HAP-1 (cell line): ENCODE data around the gene CHRNA5.
"Not testable (repeated sequence)": the region's sequence is repeated elsewhere in the genome, so short reads cannot be mapped to it uniquely, and the experiment has no call there.

Experiments
- DNase-seq, 2 experiments: peaks; one replicate each; pipeline ENCODE4 v3.0.0-alpha.2; 2016 to 2020; ENCODE audit warnings: low spot score in 2 of 2
- H3K27me3 ChIP-seq: fragments of 250-450 bp; sonication (Bioruptor Pico); 2 replicates; pipeline ENCODE4 v1.5.1; 2020; ENCODE audit warnings: low read depth, mild to moderate bottlenecking, moderate library complexity
- H3K36me3 ChIP-seq: fragments of 250-450 bp; sonication (Bioruptor Pico); replicated peaks from 2 replicates; pipeline ENCODE4 v1.5.1; 2020; ENCODE audit warnings: mild to moderate bottlenecking
- H3K4me1 ChIP-seq: fragments of 250-450 bp; sonication (Bioruptor Pico); 2 replicates; pipeline ENCODE4 v1.5.1; 2020; ENCODE audit warnings: mild to moderate bottlenecking
- H3K4me3 ChIP-seq: fragments of 250-450 bp; sonication (Bioruptor Pico); 2 replicates; pipeline ENCODE4 v1.5.1; 2020; ENCODE audit warnings: mild to moderate bottlenecking, moderate library complexity
- H3K9me3 ChIP-seq: fragments of 250-450 bp; sonication (Bioruptor Pico); 2 replicates; pipeline ENCODE4 v1.5.1; 2020; ENCODE audit warnings: mild to moderate bottlenecking, moderate library complexity
- in situ Hi-C: fragments of 300-500 bp; cut with MboI; formaldehyde crosslinking; loops from 3 replicates; pipeline ENCODE4 v1.14.3; 2020; ENCODE audit warnings: low sequenced_read_pairs, inconsistent platforms, mixed read lengths

Gene CHRNA5

DNA sequence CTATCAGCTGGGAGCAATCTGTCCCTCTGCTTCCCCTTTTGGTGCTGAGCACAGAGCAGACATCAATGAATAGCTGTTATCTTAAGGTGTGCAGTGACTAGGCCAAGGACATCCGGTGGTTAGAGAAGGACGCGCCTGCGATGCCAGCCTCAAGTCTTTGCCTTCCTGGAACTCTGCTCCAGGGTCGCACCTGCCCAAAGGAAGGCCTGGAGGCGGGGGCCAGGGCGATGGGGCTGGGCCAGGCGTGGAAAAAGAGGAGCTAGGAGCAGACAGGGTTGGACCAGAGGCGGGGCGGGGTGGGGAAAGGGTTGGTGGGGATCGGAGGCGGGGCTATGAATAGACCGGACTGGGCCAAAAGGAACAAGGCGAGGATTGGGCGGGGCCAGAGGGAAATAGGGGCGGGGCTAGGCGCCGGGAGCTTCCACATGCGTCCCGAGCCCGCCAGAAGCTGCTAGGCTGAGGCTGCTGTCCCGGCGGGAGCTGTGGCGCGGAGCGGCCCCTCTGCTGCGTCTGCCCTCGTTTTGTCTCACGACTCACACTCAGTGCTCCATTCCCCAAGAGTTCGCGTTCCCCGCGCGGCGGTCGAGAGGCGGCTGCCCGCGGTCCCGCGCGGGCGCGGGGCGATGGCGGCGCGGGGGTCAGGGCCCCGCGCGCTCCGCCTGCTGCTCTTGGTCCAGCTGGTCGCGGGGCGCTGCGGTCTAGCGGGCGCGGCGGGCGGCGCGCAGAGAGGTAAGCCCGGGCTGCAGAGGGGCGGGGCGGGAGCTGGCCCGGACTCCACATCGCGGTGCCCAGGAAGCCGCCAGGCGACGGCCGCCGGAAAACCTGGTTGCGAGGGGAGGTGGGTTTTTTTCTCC lies at the start of gene CHRNA5:
CHRNA5 (plus strand) TSS at position 424 of the 854 bp plus-strand sequence; CDS start at position 624, 200 bp downstream.
- Histone ChIP-seq H3K4me1 (peaks cover 32% of the 10 kb centered on the region), H3K27me3 (no peaks in the 10 kb centered on the region), H3K9me3 (no peaks in the 10 kb centered on the region), H3K36me3 (no peaks in the 10 kb centered on the region), H3K4me3 (peak within 1 kb of the TSS; percentile 63)
- DNase-seq: peak; percentile 100
- in situ Hi-C loops: no loop called here

DNA sequence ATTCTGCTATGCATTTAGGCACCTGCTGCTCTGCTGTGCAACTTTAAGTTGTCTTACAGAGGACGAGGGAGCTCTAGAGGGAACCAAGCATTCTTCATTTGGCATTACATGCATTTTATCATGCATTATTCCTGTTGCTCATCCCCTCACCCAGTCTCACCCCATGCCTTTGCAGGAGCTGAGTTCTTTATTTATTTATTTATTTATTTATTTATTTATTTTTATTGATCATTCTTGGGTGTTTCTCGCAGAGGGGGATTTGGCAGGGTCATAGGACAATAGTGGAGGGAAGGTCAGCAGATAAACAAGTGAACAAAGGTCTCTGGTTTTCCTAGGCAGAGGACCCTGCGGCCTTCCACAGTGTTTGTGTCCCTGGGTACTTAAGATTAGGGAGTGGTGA lies 45.3 kb upstream of the CHRNA5 start:
- H3K9me3 ChIP-seq: peaks cover 12% of the 10 kb centered on the region
- H3K4me3 ChIP-seq, DNase-seq, in situ Hi-C loops, H3K27me3 ChIP-seq, H3K4me1 ChIP-seq, H3K36me3 ChIP-seq: not testable (repeated sequence)

DNA sequence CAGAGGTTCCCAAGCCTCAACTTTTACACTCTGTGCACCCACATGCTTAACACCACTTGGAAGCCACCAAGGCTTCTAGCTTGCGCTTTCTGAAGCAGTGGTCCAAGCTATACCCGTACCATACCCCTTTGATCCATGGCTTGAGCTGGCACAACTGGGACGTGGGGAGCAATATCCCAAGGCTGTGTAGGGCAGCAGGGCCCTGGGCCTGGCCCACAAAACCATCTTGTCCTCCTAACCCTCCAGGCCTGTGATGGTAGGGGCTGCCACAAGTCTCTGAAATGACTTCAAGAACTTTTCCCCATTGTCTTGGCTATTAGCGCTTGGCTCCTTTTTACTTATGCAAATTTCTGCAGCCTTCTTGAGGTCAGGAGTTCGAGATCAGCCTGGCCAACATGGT lies 41.1 kb upstream of the CHRNA5 start:
- H3K9me3 ChIP-seq: peaks cover 12% of the 10 kb centered on the region
- DNase-seq: no peak
- in situ Hi-C loops: no loop called here

DNA sequence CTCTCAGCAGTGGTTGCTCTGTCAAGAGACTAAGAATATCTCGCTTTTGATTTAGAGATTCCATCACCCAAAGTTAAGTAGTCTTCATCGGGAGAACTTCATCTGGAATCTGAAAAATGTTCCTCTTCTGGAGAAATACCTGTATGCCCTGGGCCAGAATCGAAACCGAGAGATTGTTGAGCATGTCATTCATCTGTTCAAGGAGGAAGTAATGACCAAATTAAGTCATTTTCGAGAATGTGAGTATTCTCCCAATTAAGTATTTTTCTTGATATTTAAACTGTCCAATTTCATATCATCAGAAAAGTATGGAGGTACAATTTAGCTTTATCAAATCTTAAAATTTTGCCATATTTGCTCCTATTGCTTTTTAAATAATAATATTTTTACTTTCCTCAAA lies 38.0 kb upstream of the CHRNA5 start:
- no peaks in the 10 kb centered on the region for H3K4me1 ChIP-seq
- H3K27me3 ChIP-seq: no peaks in the 10 kb centered on the region
- H3K36me3 ChIP-seq: no peaks in the 10 kb centered on the region
- in situ Hi-C loops: no loop called here
- no peak overlapping the region for H3K4me3 ChIP-seq
- no peak for DNase-seq
- H3K9me3 ChIP-seq: peaks cover 12% of the 10 kb centered on the region

More for the DNA sequence above, 41.1 kb upstream of the CHRNA5 start:
- Histone ChIP-seq H3K27me3 (no peaks in the 10 kb centered on the region), H3K4me1 (no peaks in the 10 kb centered on the region), H3K4me3 (no peak overlapping the region), H3K36me3 (no peaks in the 10 kb centered on the region)

DNA sequence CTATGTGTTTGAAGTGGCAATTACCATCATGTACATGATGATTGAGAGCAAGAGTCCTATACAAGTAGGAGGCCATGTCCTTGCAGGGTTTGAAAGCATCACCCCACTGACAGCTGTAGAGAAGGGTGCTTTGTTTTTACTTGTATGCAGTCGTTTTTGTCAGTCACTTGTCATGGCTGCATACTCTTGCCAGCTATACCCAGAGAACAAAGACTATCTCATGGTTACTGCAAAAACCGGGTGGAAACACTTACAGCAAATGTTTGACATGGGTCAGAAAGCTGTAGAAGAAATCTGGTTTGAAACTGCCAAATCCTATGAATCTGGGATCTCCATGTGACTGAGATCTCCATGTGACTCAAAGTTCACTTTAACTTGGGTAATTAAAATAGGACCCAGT lies 32.0 kb upstream of the CHRNA5 start:
- H3K4me3 ChIP-seq: no peak overlapping the region
- no peaks in the 10 kb centered on the region for H3K27me3 ChIP-seq
- no peaks in the 10 kb centered on the region for H3K9me3 ChIP-seq
- no peaks in the 10 kb centered on the region for H3K4me1 ChIP-seq
- H3K36me3 ChIP-seq: no peaks in the 10 kb centered on the region
- in situ Hi-C loops: no loop called here
- DNase-seq: no peak

DNA sequence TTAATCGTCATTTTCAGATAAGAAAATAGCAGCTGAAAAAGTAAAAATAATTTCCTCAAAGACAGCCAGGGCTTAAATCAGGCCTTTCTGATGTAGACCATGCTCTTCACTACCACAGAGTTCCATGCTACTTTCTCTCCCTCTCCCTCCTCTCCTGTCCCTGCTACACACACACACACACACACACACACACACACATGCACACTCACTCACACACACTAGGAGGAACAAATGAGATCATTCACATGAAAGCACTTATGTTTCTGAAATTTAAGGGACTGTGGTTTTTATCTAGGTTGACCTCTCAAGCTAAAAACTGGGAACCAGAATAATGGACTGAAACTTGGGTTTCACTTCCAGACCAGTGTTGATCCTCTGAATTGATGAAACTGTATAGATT lies 29.2 kb upstream of the CHRNA5 start:
- no peak for DNase-seq
- Histone ChIP-seq H3K4me1 (peaks cover 4% of the 10 kb centered on the region; the same call in 1 of the 2 replicates), H3K27me3 (no peaks in the 10 kb centered on the region), H3K36me3 (peaks cover 3% of the 10 kb centered on the region), H3K9me3 (no peaks in the 10 kb centered on the region), H3K4me3 (no peak overlapping the region)
- in situ Hi-C loops: no loop called here

DNA sequence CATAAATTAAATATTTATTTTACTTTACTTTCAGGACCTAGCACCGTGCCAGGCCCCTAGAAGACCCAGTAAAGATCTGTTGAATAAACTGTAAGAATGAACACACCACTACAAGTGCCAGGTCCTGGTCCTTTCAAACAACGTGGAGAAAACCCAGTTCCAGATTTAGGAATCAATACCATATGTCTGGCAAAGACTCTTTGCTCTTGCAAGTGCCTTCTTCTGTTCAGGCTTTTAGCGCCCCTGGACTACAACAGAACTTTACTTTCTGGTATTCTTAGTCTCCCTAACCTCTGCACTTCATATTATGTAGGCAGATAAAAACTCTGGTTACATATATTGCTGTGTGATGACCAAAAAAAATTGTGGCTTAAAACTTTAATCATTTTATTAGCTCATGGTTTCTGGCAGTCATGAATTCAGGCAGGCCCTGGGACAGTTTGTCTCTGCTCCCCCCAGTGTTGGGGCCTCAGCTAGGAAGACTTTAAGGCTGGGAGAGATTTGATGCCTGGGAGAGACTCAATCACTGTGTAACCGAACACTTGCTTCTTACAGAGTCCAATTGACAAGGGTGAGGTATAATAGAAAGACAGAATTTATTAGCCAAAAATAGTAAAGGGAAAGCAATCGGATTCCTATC lies 27.9 kb upstream of the CHRNA5 start:
- DNase-seq: no peak
- Histone ChIP-seq H3K27me3 (no peaks in the 10 kb centered on the region), H3K36me3 (peaks cover 12% of the 10 kb centered on the region), H3K4me1 (peaks cover 12% of the 10 kb centered on the region), H3K9me3 (no peaks in the 10 kb centered on the region), H3K4me3 (no peak overlapping the region)
- in situ Hi-C loops: no loop called here

DNA sequence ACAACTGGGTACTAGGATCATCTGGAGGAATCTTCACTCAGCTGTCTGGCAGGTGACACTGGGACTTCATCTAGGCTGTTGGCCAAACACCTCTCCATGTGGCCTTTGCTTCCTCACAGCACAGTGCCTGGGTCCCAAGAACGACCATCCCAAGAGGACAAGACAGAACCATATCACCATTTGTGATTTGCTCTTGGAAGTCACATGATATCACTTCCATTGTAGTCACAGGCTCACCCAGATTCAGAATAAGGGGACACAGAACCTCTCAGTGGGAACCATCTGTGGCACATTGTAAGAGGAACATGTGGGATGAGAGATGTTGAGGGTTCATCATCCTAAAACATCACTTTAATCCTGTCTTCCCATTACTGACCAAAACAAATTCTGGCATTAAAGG lies 27.0 kb upstream of the CHRNA5 start:
- in situ Hi-C loops: no loop called here
- peaks cover 21% of the 10 kb centered on the region for H3K36me3 ChIP-seq
- no peak overlapping the region for H3K4me3 ChIP-seq
- DNase-seq: no peak
- H3K4me1 ChIP-seq: peaks cover 12% of the 10 kb centered on the region
- no peaks in the 10 kb centered on the region for H3K27me3 ChIP-seq
- no peaks in the 10 kb centered on the region for H3K9me3 ChIP-seq

DNA sequence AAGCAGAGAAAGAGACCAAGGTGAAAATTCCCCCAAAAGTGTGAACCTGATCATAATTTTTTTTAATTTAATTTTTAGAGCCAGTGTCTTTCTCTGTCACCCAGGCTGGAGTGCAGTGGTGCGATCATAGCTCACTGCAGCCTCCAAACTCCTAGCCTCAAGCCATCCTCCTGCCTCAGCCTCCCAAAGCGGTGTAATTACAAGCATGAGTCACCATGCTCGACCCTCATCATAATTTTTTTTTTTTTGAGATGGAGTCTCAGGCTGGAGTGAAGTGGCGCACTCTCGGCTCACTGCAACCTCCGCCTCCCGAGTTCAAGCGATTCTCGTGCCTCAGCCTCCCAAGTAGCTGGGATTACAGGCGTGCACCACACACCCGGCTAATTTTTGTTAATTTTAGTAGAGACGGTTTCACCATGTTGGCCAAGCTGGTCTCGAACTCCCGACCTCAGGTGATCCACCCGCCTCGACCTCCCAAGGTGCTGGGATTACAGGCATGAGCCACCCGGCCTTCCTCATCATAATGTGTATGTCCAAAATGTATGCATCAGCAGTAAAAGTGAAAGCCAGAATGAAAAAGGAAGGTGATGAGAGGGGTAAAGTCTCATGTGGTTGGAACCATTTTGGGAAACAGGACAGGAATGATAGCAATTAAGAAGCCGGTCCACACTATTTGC lies 25.7 kb upstream of the CHRNA5 start:
- DNase-seq, in situ Hi-C loops, H3K9me3 ChIP-seq, H3K27me3 ChIP-seq: not testable (repeated sequence)
- Histone ChIP-seq H3K36me3 (peaks cover 33% of the 10 kb centered on the region), H3K4me1 (peaks cover 12% of the 10 kb centered on the region), H3K4me3 (peak overlapping the region; percentile 100)

DNA sequence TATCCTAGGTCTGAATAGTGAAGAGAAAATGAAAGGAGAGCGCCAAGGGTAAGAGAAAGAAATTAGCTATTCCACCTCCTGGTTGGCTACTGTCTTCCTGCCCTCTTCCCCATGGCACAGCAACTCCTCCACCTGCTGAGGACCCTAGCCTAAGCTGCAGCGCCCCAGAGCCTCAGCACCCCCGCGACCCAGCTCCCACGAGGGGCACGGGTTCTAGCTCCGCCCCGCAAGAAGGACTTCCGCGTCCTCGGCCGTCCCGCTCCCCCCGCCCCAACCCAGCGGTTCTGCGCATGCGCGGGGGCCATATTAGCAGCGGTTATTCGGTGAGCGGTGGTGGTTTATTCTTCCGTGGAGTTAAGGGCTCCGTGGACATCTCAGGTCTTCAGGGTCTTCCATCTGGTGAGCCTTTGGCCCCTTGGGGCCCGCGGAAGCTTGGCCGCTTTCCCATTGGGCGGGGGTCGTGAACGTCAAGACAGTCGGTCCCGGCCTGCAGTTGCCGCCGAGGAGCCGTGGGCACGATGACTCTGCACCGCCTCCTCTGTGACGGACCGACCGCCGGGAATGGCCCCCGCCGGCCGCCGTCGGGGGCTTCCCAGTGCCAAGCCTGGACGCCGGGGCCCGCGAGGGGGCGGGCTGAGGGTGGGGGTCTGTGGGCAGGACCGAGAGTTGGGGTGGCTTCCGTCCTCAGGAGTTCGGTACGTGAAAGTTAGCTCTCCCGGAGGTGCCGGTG lies 25.0 kb upstream of the CHRNA5 start, which contains the start of gene PSMA4:
PSMA4 (plus strand) TSS at position 304 of the 730 bp plus-strand sequence. CDS start 1,484 bp downstream, outside the sequence.
- Histone ChIP-seq H3K4me3 (peak within 1 kb of the TSS; percentile 100), H3K27me3 (no peaks in the 10 kb centered on the region), H3K9me3 (no peaks in the 10 kb centered on the region), H3K4me1 (peaks cover 19% of the 10 kb centered on the region), H3K36me3 (peaks cover 40% of the 10 kb centered on the region)
- in situ Hi-C loops: no loop called here
- peak; percentile 89 to 99 for DNase-seq

DNA sequence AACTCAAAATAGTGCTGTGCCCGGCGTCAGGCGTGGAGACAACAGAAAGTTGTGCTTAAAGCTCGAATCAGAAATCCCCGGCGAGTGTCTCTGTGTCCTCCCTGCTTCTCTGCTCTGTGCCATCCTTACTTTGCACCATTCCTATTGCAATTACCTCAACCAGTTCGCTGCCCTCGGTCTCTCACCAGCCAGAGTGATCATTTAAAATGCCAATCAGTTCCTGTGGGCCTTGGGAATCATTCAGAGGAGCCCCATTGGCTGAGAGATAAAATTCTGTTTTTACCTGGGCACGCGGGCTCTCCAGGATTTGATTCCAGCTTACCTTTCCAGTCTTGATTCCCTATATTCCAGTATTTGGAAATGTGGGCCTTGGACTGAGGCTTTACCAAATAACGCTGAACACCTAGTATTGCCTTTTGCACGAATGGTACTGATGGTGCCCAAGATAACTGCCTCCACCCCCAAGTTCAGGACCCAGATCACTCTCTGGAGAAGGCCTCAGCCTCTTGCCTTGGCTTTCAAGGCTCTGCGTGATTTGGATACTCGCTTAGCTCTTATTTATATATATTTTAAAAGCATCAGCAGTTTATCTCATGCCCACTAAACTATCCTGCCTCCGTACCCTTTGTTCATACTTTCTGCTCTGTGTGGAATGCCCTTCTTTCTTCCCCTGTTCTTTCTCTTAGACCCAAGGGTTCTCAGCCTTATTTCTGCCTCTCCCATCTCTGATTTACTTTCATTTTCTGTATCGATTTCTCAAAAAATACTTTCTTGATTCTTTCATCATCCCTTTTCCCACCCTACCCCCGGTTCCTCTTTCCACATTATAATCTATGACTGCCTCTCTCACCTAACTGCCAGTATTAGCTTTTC lies 24.2 kb upstream of the CHRNA5 start:
- in situ Hi-C loops: no loop called here
- DNase-seq: no peak
- peak overlapping the region; percentile 100 for H3K4me3 ChIP-seq
- peaks cover 24% of the 10 kb centered on the region for H3K4me1 ChIP-seq
- no peaks in the 10 kb centered on the region for H3K9me3 ChIP-seq
- H3K27me3 ChIP-seq: no peaks in the 10 kb centered on the region
- peaks cover 48% of the 10 kb centered on the region for H3K36me3 ChIP-seq

DNA sequence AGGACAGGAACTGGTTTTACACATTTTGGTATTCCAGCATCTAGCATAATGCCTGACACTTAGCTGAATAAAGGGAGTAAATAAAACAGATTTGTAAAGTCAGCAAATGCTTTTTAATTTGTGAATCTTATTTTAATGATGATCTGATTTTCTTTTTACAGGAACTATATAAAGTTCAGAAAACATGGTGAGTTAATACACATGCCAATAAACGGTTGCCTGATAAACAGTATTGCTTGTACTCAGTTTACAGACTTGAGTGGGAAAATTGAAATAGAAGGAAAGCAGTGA lies 23.6 kb upstream of the CHRNA5 start:
- H3K36me3 ChIP-seq: peaks cover 54% of the 10 kb centered on the region
- peaks cover 24% of the 10 kb centered on the region for H3K4me1 ChIP-seq
- DNase-seq: no peak

DNA sequence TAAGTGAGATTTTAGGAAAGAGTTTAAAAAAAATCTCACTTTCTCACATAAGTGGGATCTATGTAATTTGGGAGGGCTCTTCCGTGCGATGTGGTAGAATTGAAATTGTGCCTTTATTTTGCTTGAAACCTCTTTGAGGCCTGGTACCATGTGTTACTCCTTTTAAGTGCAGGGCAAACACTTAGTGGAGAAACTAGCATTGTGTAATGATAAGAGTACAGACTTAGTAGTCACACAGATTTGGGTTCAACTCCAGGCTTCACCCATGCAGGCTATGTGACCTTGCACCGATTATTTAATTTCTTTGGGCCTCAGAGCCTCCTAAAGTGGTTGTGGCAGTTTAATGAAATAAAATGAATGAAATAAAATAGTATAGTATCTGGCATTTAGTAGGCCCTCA lies 22.7 kb upstream of the CHRNA5 start:
- Histone ChIP-seq H3K36me3 (peaks cover 64% of the 10 kb centered on the region), H3K27me3 (no peaks in the 10 kb centered on the region), H3K4me1 (peaks cover 24% of the 10 kb centered on the region), H3K9me3 (no peaks in the 10 kb centered on the region), H3K4me3 (no peak overlapping the region)
- DNase-seq: no peak
- in situ Hi-C loops: no loop called here

More for the DNA sequence above, 23.6 kb upstream of the CHRNA5 start:
- no peaks in the 10 kb centered on the region for H3K27me3 ChIP-seq
- no peaks in the 10 kb centered on the region for H3K9me3 ChIP-seq
- in situ Hi-C loops: no loop called here
- peak overlapping the region; percentile 100 for H3K4me3 ChIP-seq
